Mucosa of gallbladder (tissue), 1 donor: ENCODE measurements around the gene DNAH7. TPM values are rescaled to one million over a fixed set of nuclear protein-coding genes. Genes with fewer than 3 reads are reported as not detected.
"Not testable (repeated sequence)": the region's sequence is repeated elsewhere in the genome, so short reads cannot be mapped to it uniquely, and the experiment has no call there.

Experiments used
- DNase-seq: peaks from one replicate; pipeline ENCODE4 v3.0.0-alpha.2; 2020; ENCODE audit warnings: low spot score
- total RNA-seq: library from RNA; stranded (reverse); gene quantifications from one replicate; pipeline ENCODE4 v1.2.1, GENCODE V29; 2021
- donor health status: DM: no; HTN: no; CAD: no.

The DNAH7 gene
- total RNA-seq, 1 donor from 2014 or later: 5.0 TPM

- DNase-seq: no peak
Measured at GRCh38 chr2:195721042-195721441, 347.6 kb downstream of the DNAH7 start.

- no peak for DNase-seq
Measured at GRCh38 chr2:195716466-195716865, 352.2 kb downstream of the DNAH7 start.

- no peak for DNase-seq
Measured at GRCh38 chr2:195711478-195711877, 357.2 kb downstream of the DNAH7 start.

GRCh38 chr2:195709901-195710806 is 358.5 kb downstream of the DNAH7 start:
- DNase-seq: no peak

- no peak for DNase-seq
Measured at GRCh38 chr2:195706161-195706900, 362.3 kb downstream of the DNAH7 start.

GRCh38 chr2:195700480-195700879 is 368.2 kb downstream of the DNAH7 start:
- DNase-seq: no peak

- no peak for DNase-seq
Measured at GRCh38 chr2:195697681-195698220, 370.9 kb downstream of the DNAH7 start.

GRCh38 chr2:195696012-195696411 is 372.6 kb downstream of the DNAH7 start:
- DNase-seq: no peak

- no peak for DNase-seq
Measured at GRCh38 chr2:195695002-195695631, 373.5 kb downstream of the DNAH7 start.

GRCh38 chr2:195694553-195694952 is 374.1 kb downstream of the DNAH7 start:
- no peak for DNase-seq

- not testable (repeated sequence) for DNase-seq
Measured at GRCh38 chr2:195692531-195692930, 376.1 kb downstream of the DNAH7 start.

Other genes with a start within 250 kb of the DNAH7 start
- gene STK17B, start 102.7 kb upstream of the DNAH7 start, total RNA-seq: 24.0 TPM